ENCODE measurements around the gene ATF7. TPM values are rescaled to one million over a fixed set of nuclear protein-coding genes. Genes with fewer than 3 reads are reported as not detected.

Gene ATF7
- total and polyA plus RNA-seq, 9 of the 15 experiments (the other 6 are each of a cell fraction or from before 2014, with no cell fraction given), result 10.6 to 30.4 (median 20.7) TPM

DNA sequence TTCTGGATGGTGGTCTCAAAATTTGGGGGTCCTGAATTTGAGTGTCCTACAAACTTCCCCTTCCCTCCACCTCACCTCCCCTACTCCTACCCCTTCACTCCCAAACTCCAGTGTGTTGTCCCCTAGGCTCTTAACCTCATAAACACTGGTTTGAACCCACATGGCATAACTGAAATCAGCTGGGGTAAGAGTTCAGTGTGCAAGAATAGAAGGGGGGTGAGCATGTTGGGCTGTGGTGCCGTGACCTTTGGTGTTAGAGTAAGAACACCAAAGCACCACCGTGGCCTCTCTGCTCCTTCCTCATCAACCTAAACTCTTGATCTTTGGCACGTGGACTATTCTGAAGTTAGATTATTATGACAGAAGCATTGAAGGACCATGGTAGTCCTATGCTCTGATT lies 163.2 kb downstream of the ATF7 start:
- Histone ChIP-seq H3K4me2 (ENCODE audit: insufficient read depth, low read length) (no peak overlapping the region), H3K79me2 (ENCODE audit: control insufficient read depth, insufficient read depth, low read length) (peaks cover 97% of the 10 kb centered on the region), H3K4me3 (no peak overlapping the region), H3K9ac (ENCODE audit: insufficient read depth in 1 of 2, low read depth in 2 of 2, low read length in 2 of 2) (no peak overlapping the region), H3K27me3 (ENCODE audit: control insufficient read depth in 2 of 2, insufficient read depth in 2 of 2, low read length in 2 of 2) (no peaks in the 10 kb centered on the region), H2AFZ (ENCODE audit: low read depth, low read length) (no peak overlapping the region), H3K36me3 (ENCODE audit: control insufficient read depth, insufficient read depth, low read length) (peaks cover 100% of the 10 kb centered on the region), H4K20me1 (replicated peaks; ENCODE audit: control insufficient read depth, insufficient read depth, low read length) (peaks cover 27% of the 10 kb centered on the region), H3K9me1 (ENCODE audit: control insufficient read depth, insufficient read depth, low read length) (no peaks in the 10 kb centered on the region), H3K27ac (ENCODE audit: extremely low read depth, low read depth, low read length) (no peak overlapping the region), H3K9me3 (replicated peaks; ENCODE audit: control insufficient read depth, insufficient read depth, low read depth, low read length) (no peaks in the 10 kb centered on the region), H3K4me1 (replicated peaks in 1 of 2; ENCODE audit: control insufficient read depth in 2 of 2, insufficient read depth in 2 of 2, low read length in 2 of 2) (peaks cover 0 to 3% of the 10 kb centered on the region in 2 experiments; a peak in 1 of 5 replicates)
- DNase-seq (ENCODE audit: extremely low read depth in 1 of 4, low spot score in 3 of 4) (no peak), FAIRE-seq (peak; percentile 23), ATAC-seq (no peak)
- WGBS (ENCODE audit: insufficient coverage, low coverage, missing lambda C conversion rate), result 77% methylated on average over 3 of the region's 3 CpGs
- POLR2A ChIA-PET, result interaction anchor here (0.7 to 8.8 kb wide), 3 partner anchors 12 to 166 kb away, joined by 3 to 87 read pairs (median 6); partner anchors contain the start of gene PRR13
- in situ Hi-C loops (cut with MboI), result no loop called here
- intact Hi-C loops (cut with micrococcal nuclease), result no loop called here
- TF ChIP-seq POLR2AphosphoS5 (IDR thresholded peaks at IDR 0.05; ENCODE audit: control insufficient read depth, insufficient read depth, low read depth, low read length) (0 out of 2 replicates have a peak, but pooled peaks have one; percentile 40), RUNX1 (IDR thresholded peaks at IDR 0.05; ENCODE audit: low read depth) (no peak), MEIS2 (IDR thresholded peaks at IDR 0.05; ENCODE audit: partially characterized antibody) (no peak), SOX6 (IDR thresholded peaks at IDR 0.05) (no peak), POLR2A (conservative IDR thresholded peaks at IDR 0.05) (0 out of 2 replicates have a peak, but pooled peaks have one; percentile 28), EGR1 (conservative IDR thresholded peaks at IDR 0.05) (no peak)
- TF ChIP-seq, protein P1, sequence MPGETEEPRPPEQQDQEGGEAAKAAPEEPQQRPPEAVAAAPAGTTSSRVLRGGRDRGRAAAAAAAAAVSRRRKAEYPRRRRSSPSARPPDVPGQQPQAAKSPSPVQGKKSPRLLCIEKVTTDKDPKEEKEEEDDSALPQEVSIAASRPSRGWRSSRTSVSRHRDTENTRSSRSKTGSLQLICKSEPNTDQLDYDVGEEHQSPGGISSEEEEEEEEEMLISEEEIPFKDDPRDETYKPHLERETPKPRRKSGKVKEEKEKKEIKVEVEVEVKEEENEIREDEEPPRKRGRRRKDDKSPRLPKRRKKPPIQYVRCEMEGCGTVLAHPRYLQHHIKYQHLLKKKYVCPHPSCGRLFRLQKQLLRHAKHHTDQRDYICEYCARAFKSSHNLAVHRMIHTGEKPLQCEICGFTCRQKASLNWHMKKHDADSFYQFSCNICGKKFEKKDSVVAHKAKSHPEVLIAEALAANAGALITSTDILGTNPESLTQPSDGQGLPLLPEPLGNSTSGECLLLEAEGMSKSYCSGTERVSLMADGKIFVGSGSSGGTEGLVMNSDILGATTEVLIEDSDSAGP (CRISPR knock-in tag; IDR thresholded peaks at IDR 0.05), result no peak
- no TSS peak for BruUV-seq (replicated peaks)
- CTCF ChIA-PET (ENCODE audit: low intra/inter-chr PET ratio), result no interaction called here

Measured in K562 (cell line).